Measurements from ENCODE around the gene ACTR3C.
"Not testable (repeated sequence)": the region's sequence is repeated elsewhere in the genome, so short reads cannot be mapped to it uniquely, and the experiment has no call there.

GRCh38 chr7:150204577-150204976 is 118.8 kb downstream of the ACTR3C start:
- not testable (repeated sequence) for TF ChIP-seq CTCF (IDR thresholded peaks at IDR 0.05 in 2 of 3, conservative IDR thresholded peaks at IDR 0.05 in 1 of 3; ENCODE audit: control insufficient read depth in 2 of 3, extremely low read depth in 1 of 3, insufficient read depth in 1 of 3, low read depth in 3 of 3, low read length in 3 of 3); YY1 (IDR thresholded peaks at IDR 0.05; ENCODE audit: low read depth, low read length); ZZZ3 (IDR thresholded peaks at IDR 0.05; ENCODE audit: control insufficient read depth, insufficient read length, low read depth); CBX3 (IDR thresholded peaks at IDR 0.05; ENCODE audit: borderline replicate concordance, low read depth); EZH2 (IDR thresholded peaks at IDR 0.05; ENCODE audit: borderline replicate concordance, control insufficient read depth, low read depth, low read length); TARDBP (IDR thresholded peaks at IDR 0.05; ENCODE audit: borderline replicate concordance); ATF7 (IDR thresholded peaks at IDR 0.05; ENCODE audit: low read depth); POU2F2 (IDR thresholded peaks at IDR 0.05; ENCODE audit: borderline replicate concordance, low read depth, low read length); MAX (IDR thresholded peaks at IDR 0.05; ENCODE audit: low read depth, low read length); NBN (IDR thresholded peaks at IDR 0.05); RAD21 (IDR thresholded peaks at IDR 0.05; ENCODE audit: insufficient read depth, low read depth, low read length)
